Measurements from ENCODE around the gene MCM9. TPM values are rescaled to one million over a fixed set of nuclear protein-coding genes. Genes with fewer than 3 reads are reported as not detected.

Gene MCM9
- total RNA-seq, 2 donors from 2014 or later = 13.6 to 24.8 TPM

- TF ChIP-seq POLR2AphosphoS5 (IDR thresholded peaks at IDR 0.05) (peak; percentile 4), POLR2A (IDR thresholded peaks at IDR 0.05) (no peak)
- Histone ChIP-seq H3K36me3 (no peaks in the 10 kb centered on the region), H3K27me3 (replicated peaks; ENCODE audit: insufficient read depth) (no peaks in the 10 kb centered on the region), H3K9me3 (no peaks in the 10 kb centered on the region), H3K27ac (peak overlapping the region; percentile 80 to 92), H3K4me1 (replicated peaks) (no peaks in the 10 kb centered on the region), H3K4me3 (peak overlapping the region; percentile 75 to 80)
- WGBS = 13% methylated on average over 6 of the region's 6 CpGs
- intact Hi-C loops (cut with DNase I) = loop anchor here (5.0 kb wide), 1 partner anchor 185 kb away; the partner anchor contains the start of gene FAM184A
- DNase-seq (ENCODE audit: low spot score) = no peak
Observed at GRCh38 chr6:118892355-118892991, 42.5 kb downstream of the MCM9 start.

DNA sequence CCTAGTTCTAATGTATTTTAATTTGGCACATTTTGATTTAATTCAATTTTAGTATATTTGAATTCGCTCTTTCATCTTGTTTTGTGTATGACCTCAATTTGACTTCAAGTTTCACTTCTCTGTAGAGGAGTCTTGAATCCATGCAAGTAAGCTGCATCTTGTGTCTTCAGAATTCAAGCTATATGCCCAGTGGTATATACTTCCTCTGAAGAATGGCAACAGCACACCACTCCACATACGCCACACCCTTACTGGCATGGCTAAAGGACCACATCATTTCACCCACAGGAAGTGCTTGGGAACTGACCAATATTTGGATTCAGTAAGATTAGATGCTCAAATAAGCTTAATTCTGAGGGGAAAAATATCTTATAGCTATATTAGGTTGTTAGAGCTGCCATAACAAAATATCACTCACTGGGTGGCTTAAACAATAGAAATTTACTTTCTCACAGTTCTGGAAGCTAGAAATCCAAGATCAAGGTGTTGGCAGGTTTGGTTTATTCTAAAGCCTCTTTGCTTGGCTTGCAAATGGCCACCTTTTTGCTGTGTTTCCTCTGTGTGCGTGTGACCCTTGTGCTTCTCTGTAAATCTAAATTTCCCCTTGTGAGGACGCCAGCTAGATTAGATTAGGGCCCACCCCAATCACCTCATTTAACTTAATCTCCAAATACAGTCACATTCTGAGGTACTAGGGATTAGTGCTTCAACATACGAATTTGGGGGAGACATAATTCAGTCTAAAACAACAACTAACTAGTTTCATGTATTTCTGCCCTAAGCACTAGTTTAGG is 43.8 kb downstream of the MCM9 start:
- TF ChIP-seq POLR2AphosphoS5 (IDR thresholded peaks at IDR 0.05) (no peak), POLR2A (IDR thresholded peaks at IDR 0.05) (no peak), CTCF (IDR thresholded peaks at IDR 0.05) (no peak)
- H3K27me3 ChIP-seq (replicated peaks; ENCODE audit: insufficient read depth) = no peaks in the 10 kb centered on the region
- H3K4me3 ChIP-seq = no peak overlapping the region
- WGBS = 89% methylated on average over 5 of the region's 5 CpGs
- intact Hi-C loops (cut with DNase I) = loop anchor here (5.0 kb wide), 1 partner anchor 186 kb away; the partner anchor contains the start of gene FAM184A
- H3K36me3 ChIP-seq = no peaks in the 10 kb centered on the region
- no peak for DNase-seq (ENCODE audit: low spot score)
- no peak overlapping the region for H3K27ac ChIP-seq
- H3K9me3 ChIP-seq = no peaks in the 10 kb centered on the region
- H3K4me1 ChIP-seq (replicated peaks) = no peaks in the 10 kb centered on the region

DNA sequence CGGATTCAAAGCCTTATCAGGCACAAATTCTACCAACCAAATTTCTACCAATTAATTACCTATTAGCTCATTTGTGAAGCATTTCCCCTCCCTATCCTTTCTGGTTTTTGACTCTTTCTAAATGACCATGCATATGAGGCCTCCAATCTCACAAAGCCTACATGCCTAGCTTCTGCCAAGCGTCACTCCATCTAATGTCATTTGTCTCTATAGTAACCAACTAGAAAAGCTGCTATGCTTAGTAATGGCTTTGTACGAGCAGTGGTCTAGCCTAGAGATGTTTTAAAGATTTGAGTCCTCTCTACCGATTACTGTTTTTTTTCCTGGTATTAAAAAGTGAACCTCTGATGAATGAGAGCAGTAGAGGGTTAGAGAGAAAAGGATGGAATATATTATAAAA is 45.8 kb downstream of the MCM9 start:
- Histone ChIP-seq H3K27me3 (replicated peaks; ENCODE audit: insufficient read depth) (no peaks in the 10 kb centered on the region), H3K9me3 (no peaks in the 10 kb centered on the region), H3K36me3 (no peaks in the 10 kb centered on the region), H3K4me1 (replicated peaks) (no peaks in the 10 kb centered on the region), H3K27ac (no peak overlapping the region), H3K4me3 (no peak overlapping the region)
- no peak for DNase-seq (ENCODE audit: low spot score)
- TF ChIP-seq POLR2A (IDR thresholded peaks at IDR 0.05) (no peak), POLR2AphosphoS5 (IDR thresholded peaks at IDR 0.05) (no peak), CTCF (IDR thresholded peaks at IDR 0.05) (no peak)
- WGBS = 91% methylated on average over 4 of the region's 4 CpGs
- intact Hi-C loops (cut with DNase I) = no loop called here

- no peak for TF ChIP-seq POLR2AphosphoS5 (IDR thresholded peaks at IDR 0.05)
- no peak for TF ChIP-seq POLR2A (IDR thresholded peaks at IDR 0.05)
- TF ChIP-seq CTCF (IDR thresholded peaks at IDR 0.05) = no peak
- Histone ChIP-seq H3K27me3 (replicated peaks; ENCODE audit: insufficient read depth) (no peaks in the 10 kb centered on the region), H3K9me3 (no peaks in the 10 kb centered on the region), H3K27ac (no peak overlapping the region), H3K4me3 (no peak overlapping the region), H3K36me3 (no peaks in the 10 kb centered on the region), H3K4me1 (replicated peaks) (no peaks in the 10 kb centered on the region)
- no peak for DNase-seq (ENCODE audit: low spot score)
- intact Hi-C loops (cut with DNase I) = no loop called here
- 90% methylated on average over 6 of the region's 6 CpGs for WGBS
Observed at GRCh38 chr6:118886641-118887040, 48.3 kb downstream of the MCM9 start.

- DNase-seq (ENCODE audit: low spot score) = no peak
- H3K9me3 ChIP-seq = no peaks in the 10 kb centered on the region
- no peak overlapping the region for H3K27ac ChIP-seq
- no peak overlapping the region for H3K4me3 ChIP-seq
- H3K4me1 ChIP-seq (replicated peaks) = no peaks in the 10 kb centered on the region
- H3K36me3 ChIP-seq = no peaks in the 10 kb centered on the region
- intact Hi-C loops (cut with DNase I) = no loop called here
- 90% methylated on average over 4 of the region's 4 CpGs for WGBS
- no peaks in the 10 kb centered on the region for H3K27me3 ChIP-seq (replicated peaks; ENCODE audit: insufficient read depth)
- TF ChIP-seq POLR2AphosphoS5 (IDR thresholded peaks at IDR 0.05) = no peak
- TF ChIP-seq POLR2A (IDR thresholded peaks at IDR 0.05) = no peak
- no peak for TF ChIP-seq CTCF (IDR thresholded peaks at IDR 0.05)
Observed at GRCh38 chr6:118882314-118882905, 52.5 kb downstream of the MCM9 start.
